GM21390 (cell line): ENCODE measurements around the gene FOXO3B.
"Not testable (repeated sequence)": the region's sequence is repeated elsewhere in the genome, so short reads cannot be mapped to it uniquely, and the experiment has no call there.

Experiments used
- ATAC-seq: cut with Tn5 transposase; IDR thresholded peaks from one replicate; pipeline ENCODE4 v1.9.1; 2021; ENCODE audit not compliant: unreplicated experiment

Gene FOXO3B

DNA sequence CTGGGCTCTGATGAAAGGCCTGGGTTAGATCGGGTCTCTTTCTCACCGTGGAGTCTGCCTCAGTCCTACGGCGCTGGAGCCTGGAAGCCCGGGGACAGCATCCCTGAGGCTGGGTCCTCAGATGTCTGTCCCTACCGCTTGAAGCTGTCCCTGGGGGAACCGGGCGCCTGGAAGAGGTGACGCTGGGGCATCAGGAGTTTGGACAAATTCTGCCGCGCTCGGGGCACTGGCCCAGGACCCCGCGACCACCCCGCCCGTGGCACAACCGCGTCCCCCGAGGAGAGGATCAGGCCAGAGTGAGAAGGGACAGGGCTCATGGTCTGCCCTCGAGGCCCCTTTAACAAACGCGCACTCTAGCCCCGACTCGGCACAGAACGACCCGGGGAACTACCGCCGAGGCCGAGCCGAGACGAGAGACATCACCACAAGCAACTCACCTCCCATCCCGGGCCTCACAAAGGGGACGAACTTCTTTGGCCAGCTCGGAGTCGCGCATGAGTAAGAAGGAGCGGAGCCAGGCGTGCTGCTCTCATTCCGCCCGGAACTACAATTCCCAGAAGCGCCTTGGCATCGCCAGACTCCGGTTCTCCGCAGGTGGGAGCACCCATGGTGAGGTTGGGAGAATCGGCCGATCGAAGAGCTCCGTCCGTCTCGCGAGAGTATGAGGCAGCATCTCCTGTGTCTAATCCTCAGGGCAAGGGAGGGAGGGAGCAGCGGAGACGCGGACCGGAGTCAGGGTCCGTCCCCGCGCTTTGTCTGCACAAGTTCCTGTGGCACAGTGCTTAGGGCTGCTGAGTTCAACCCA lies at the start of gene FOXO3B:
Gene FOXO3B (minus strand): TSS at position 548 of the 805 bp plus-strand sequence. CDS start 663 bp downstream, outside the sequence.
- peak; percentile 83 for ATAC-seq

DNA sequence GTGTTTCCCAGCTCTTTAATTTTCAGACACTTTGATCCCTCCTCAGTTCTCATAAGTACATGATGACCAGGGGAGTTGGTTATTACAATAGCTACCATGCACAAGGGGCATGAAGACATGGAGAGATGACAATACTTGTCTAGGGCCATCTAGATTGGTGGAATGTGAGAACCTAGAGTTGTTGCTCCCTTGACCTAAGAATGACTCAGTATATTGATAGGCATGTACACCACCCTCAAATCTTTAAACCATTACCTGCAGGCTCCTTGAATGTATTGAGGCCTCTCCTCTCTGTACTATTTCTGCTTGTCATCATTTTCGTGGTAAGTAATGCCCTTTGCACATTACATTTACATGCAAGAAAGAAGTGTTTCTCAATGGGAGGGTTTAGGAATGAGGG lies 41.4 kb upstream of the FOXO3B start:
- not testable (repeated sequence) for ATAC-seq

DNA sequence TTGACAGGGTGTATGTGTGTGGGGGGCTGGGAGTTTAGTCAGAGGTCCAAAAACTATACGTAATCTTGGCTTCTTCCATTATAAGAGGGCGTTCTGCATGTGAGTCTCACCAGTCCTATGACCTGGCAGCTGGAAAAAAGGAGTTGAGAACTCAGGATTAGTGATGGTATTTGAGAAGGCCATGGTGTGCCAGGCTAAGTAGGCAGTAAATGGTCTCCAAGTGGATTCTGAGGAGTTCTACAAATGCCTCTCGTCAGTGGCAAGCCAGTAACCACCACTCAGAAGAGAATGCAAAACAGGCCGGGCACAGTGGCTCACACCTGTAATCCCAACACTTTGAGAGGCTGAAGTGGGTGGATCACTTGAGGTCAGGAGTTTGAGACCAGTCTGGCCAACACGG lies 40.5 kb upstream of the FOXO3B start:
- not testable (repeated sequence) for ATAC-seq

DNA sequence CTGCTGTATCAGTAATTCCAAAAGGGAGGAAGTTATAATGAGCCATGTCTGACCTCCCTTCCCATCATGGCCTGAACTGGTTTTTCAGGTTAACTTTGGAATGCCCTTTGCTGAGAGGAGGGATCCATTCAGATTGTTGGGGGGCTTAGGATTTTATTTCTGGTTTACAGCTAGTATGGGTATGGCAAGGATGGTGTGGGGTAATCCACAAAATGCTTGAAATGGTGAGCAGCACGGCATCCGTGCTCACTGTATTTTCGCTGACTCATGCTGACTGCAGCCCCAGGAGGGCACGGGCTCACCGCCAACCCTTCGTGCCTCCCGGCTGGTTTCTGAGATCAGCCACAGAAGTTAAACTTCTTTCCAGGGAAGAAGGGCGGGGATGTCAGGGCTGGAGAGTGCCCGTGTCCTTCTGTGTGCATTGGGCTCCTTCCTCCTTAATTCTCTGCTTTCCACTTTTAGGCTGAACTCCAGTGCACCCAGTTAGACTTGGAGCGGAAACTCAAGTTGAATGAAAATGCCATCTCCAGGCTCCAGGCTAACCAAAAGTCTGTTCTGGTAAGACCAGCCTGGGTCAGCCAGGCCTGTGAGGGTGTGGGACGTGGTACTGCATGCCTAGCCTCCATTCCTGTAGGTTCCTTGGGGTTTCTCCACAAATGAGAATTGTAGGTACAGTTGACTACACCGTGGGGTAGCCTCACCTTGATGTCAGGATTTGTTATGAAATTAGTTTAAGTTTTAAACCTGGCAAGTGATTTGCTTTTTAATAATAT lies 39.8 kb upstream of the FOXO3B start:
- not testable (repeated sequence) for ATAC-seq

DNA sequence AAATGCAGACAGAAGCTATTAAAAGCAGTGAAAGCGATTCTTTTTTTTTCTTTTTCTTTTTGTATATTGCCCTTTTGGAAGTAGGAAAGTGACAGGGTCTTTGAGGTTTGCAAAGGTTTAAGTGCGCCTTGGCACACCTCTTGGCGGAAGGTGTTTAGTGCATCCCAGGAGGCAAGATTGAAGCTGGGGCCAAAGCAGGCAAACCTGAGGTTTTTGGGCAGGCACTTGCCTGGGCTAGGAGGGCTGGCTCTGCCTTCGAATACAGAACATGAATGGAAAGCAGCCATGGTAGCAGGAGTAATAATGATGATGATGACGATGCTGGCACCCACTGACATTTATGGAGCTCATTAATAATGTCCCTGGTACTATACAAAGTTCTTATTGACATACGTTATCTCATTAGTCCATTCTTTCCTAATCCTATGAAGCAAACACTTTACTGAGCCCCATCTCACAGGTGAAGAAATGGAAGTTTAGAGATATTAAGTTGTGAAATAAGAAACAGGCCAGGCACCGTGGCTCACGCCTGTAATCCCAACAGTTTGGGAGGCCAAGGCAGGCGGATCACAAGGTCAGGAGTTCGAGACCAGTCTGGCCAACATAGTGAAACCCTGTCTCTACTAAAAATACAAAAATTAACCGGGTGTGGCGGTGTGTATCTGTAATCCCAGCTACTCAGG lies 37.5 kb upstream of the FOXO3B start:
- not testable (repeated sequence) for ATAC-seq

DNA sequence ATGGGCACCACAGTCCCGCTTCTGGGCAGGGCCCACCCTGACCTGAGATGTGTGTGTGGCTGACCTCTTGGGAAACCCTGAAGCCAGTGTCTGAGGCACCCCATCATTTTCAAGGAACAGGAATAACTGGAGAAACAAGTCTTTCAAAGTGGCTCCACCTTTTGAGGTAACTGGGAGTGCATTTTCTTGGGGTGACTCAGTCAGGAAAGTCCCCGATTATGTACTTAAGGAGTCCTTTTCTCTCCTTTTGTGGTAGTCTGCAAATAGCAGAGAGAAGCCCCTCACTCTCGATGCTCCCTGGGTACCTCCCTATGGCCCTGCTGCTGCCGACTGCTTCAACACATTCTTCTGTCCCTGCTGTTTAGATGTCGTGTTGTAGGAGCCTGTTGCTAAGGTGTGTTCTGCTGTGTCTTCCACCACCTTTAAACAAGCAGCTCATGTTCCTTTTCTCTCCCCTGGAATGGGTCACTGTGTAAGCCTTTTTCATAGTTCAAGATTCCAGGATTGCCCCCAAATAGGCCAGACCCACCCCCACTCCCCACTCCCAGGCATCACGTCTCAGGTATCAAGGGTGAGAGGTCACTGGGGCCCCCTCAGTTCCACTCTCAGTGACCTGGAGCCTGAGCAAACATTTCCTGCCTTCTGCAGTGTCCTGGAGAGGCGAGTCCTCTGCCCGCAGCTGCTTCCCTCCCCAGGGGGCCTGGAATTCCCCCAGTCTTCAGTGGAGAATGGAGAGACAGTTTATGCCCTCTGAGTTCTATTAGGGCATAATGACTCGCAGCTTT lies 36.7 kb upstream of the FOXO3B start:
- ATAC-seq, result not testable (repeated sequence)

DNA sequence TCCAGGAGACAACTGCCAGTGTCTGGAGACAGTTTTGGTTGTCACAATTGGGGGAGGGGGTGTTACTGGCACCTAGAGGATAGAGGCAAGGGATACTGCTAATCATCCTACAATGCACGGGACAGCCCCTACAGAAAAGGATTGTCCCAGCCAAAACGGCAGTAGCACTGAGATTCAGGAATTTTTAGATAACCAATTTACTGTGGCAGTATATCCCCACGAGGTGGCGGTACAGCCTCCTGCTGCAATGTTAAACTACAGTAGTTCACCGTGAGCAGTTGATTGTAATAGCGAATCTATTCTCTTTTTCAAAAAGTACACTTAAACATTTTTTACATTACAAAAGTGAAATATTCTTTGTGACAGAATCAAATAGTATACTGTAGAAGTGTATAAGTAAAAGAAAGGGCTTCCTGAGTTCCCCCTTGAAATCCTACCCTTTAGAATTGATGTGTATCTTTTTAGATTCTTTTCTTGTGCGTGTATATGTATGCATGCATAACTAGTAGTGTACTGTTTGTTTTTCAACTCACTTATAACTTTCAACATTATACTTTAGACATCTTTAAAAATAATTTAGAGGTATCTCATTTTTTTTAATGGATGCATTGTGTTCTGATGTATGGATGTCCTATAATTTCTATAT lies 30.4 kb upstream of the FOXO3B start:
- not testable (repeated sequence) for ATAC-seq

DNA sequence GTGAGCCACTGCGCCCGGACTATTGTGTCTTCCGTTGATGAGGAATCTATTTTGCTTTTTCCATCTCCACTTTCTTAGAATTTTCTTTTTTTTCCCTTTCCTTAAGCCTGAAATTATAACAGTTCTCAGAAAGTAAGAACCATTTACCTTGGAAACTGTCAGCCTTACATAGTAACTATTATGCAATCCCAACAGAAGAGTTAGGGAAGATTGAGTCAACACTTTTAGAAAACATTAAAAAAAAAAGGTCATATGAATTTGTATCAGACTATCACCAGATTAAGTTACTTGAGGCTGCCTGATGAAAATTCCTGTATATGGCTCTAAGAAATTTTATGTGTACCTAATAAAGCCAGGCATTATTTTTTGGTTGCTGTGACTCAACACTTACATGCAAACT lies 26.1 kb upstream of the FOXO3B start:
- not testable (repeated sequence) for ATAC-seq

DNA sequence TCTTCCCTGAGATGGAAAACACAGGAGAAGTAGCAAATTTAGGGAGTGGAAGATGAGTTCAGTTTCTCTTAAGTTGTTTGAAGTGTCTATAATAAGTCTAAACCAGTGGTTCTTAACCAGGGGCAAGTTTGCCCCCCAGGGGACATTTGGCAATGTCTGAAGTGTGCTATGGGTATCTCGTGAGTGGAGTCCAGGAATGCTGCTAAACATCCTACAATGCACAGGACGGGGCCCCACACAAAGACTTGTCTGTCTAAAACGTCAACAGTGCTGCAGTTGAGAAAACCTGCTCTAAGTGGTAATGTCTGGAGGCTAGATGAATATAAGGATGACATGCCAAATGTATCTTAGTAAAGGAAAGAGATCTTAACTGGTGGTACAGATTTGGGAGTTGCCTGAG lies 23.8 kb upstream of the FOXO3B start:
- ATAC-seq, result not testable (repeated sequence)

DNA sequence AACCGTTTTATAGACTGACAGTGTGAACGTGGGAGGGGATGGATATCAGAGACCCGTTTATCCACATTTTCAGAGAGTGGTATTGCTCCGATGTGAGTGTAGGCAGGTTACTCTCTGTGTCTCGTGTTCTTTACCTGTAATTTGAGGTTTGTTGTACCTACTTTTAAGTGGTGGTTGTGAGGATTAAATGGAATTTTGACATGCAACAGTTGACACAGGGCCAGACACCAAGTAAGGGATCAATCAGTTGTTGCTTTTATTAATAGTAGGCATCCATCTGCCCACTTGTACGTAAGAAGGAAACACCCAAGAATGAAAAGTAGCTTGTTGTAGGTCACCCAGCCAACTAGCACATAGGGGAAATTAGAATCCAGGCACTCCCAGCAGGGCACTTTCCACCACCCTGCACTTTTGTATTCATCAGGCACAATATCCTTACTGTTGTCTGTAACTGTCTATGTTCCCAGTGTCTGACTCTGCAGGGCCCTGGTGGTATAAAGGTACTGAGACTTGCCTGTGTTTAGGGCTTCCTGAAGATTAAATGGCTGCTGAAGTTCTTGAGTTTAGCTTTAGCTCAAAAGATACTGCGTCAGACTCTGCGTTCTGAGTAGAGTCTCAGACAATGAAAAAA lies 16.5 kb upstream of the FOXO3B start:
- not testable (repeated sequence) for ATAC-seq

DNA sequence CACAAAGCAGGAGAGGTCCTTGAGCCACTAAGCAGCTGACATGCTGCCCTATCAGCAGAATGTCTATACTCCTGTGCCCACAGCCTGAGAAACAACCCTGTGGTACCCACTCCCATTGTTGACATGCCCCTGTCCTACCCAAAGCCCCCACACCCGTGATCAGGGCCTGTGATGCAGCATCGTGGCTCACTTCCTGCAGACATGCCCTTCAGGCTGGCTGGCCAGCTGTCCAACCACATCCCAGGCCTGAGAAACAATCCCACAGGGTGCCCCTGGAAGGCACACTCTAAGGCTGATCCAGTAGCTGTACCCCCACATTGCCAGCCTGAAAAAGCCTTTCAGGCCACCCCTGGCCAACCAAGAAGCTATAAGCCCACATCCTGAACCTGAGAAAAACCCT lies 13.0 kb upstream of the FOXO3B start:
- ATAC-seq, result not testable (repeated sequence)

DNA sequence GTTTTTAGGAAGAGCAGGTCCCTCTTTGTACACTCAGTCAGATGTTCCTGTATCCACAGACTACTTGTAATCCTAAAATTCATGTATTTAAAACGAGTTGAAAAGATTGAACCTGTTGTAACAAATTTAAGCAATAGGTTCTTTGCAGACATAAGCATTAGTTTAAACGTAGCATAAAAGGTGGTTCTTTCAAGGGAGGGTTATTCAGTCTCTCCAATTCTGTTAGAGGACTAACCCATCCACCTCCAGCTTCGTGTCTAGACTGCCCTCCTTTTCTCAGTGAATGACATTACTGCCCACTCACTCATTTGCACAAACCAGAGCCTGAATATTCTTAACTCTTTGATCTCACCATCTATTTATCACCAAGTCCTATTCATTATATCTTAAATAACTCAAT lies 554 bp upstream of the FOXO3B start:
- not testable (repeated sequence) for ATAC-seq

DNA sequence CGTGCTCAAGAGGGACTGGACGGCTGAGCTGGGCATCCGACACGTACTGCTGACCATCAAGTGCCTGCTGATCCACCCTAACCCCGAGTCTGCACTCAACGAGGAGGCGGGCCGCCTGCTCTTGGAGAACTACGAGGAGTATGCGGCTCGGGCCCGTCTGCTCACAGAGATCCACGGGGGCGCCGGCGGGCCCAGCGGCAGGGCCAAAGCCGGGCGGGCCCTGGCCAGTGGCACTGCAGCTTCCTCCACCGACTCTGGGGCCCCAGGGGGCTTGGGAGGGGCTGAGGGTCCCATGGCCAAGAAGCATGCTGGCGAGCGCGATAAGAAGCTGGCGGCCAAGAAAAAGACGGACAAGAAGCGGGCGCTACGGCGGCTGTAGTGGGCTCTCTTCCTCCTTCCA lies 4.7 kb downstream of the FOXO3B start:
- not testable (repeated sequence) for ATAC-seq

DNA sequence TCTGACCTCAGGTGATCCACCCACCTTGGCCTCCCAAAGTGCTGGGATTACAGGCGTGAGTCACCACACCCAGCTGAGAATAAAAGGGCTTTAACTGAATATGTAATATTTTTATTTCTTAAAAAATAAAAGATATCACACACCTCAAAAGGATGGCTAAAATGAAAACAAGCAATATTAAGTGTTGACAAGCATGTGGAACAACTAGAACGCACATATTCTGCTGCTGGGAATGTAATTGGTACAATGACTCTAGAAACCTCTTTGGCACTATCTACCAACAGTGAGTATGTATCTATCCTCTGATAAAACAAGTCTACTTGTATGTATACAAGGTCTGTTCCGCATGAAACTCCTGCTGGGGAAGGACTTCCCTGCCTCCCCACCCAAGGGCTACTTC lies 5.2 kb downstream of the FOXO3B start:
- not testable (repeated sequence) for ATAC-seq

DNA sequence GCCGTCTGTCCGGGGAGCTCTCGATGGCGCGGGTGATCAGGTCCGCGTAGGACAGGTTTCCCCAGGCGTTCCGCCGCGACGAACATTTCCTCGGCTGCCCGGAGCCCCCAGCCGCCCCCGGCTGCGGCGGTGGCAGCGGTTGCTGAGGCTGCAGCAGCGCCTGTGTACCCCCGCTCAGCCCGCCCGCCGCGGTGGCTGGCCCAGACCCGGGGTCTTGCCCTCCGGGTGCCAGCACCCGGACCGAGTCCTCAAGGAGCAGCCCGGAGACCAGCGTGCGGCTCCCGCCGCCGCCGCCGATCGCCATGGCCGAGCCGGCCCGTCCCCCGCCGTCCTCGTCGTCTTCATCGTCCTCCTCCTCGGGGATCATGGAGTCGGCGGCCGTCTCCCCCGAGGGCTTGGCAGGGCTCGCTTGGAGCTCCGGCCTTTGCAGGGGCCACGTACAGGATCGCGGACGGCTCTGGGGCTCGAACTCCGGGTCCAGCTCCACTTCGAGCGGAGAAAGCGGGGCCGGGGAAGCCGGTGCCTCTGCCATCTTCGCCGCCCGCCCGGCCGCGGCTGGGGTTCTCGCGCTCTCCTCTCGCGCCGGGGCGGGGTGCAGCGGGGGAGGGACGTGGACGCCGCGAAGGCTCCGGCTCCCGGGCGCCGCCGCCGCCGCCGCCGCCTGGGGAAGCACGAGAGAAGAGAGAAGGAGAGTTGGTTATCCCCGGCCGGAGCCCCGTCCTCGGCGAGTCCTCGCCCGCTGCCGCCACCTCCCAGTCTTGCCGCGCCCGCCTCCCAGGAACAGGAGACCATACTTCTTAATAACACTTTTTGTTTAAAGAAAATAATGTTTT lies 9.5 kb downstream of the FOXO3B start:
- not testable (repeated sequence) for ATAC-seq

DNA sequence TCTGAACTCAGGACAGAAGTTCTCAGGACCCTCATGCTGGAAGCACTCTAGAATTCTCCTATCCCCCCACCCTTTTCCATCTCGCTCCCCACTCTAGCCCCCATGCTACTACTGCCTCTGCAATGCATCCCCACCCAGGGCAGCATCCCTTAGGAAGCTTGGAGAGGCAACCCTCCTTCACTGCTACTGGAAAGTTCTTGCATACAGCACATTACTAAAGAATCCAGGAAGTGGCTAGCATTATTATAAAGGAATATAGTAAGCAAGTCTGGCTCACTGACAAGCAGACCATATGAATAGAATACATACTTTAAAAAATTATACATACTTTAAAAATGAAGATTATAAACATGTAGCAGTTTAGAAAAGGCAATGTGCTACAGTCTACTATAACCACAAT lies 13.5 kb downstream of the FOXO3B start:
- ATAC-seq, result not testable (repeated sequence)

DNA sequence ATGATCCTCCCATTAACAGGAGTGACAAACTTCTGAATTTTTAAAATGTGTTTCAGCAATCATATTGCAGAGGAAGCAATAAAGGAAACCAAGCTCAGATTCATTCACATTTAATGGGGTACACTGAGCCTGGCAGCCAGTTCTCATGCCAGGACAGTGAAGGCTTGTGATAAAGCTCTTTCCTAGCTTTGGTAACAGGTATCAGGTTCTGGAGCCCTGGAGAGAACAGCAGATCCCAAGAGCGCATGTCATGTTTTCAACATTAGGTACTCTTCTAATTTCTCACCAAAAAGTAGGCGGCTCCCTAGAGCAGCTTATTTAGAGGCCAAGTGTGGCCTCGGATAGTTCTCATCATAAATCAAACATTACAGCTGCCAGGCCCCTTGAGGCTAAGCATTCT lies 14.6 kb downstream of the FOXO3B start:
- ATAC-seq, result not testable (repeated sequence)

DNA sequence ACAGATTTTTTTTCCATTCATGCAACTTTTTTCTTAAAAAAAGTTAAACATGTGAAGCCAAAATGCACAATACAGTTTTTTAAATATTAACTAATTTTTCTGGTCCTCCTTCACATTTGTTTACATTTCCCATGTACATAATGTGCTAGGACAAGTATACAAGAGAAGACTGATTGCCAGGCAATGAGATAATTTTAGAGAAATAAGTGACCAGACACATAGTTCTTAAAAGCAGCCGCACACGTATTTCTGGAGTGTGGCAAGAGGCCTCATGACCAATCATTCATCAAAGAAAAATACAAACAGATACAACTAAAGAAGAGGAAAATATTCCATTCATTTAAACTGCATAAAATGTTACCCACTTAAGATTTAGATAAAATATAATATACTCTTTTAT lies 15.8 kb downstream of the FOXO3B start:
- ATAC-seq, result not testable (repeated sequence)
